ENCODE measurements around the gene FOXL3.

The FOXL3 gene

GRCh38 chr7:245574-246295 lies 44.2 kb upstream of the FOXL3 start:
- Histone ChIP-seq H3K4me3 (replicated peaks; ENCODE audit: low read depth, low read length) (no peak overlapping the region), H3K27me3 (replicated peaks; ENCODE audit: control insufficient read depth, insufficient read depth, low read length) (no peaks in the 10 kb centered on the region), H3K36me3 (ENCODE audit: control insufficient read depth, insufficient read depth, low read length) (no peaks in the 10 kb centered on the region)
- TF ChIP-seq, protein P1, sequence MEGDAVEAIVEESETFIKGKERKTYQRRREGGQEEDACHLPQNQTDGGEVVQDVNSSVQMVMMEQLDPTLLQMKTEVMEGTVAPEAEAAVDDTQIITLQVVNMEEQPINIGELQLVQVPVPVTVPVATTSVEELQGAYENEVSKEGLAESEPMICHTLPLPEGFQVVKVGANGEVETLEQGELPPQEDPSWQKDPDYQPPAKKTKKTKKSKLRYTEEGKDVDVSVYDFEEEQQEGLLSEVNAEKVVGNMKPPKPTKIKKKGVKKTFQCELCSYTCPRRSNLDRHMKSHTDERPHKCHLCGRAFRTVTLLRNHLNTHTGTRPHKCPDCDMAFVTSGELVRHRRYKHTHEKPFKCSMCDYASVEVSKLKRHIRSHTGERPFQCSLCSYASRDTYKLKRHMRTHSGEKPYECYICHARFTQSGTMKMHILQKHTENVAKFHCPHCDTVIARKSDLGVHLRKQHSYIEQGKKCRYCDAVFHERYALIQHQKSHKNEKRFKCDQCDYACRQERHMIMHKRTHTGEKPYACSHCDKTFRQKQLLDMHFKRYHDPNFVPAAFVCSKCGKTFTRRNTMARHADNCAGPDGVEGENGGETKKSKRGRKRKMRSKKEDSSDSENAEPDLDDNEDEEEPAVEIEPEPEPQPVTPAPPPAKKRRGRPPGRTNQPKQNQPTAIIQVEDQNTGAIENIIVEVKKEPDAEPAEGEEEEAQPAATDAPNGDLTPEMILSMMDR (IDR thresholded peaks at IDR 0.05; ENCODE audit: insufficient read depth, low read length, poor library complexity, severe bottlenecking), result no peak
- no peak for DNase-seq (ENCODE audit: extremely low read depth, insufficient read length)

DNA sequence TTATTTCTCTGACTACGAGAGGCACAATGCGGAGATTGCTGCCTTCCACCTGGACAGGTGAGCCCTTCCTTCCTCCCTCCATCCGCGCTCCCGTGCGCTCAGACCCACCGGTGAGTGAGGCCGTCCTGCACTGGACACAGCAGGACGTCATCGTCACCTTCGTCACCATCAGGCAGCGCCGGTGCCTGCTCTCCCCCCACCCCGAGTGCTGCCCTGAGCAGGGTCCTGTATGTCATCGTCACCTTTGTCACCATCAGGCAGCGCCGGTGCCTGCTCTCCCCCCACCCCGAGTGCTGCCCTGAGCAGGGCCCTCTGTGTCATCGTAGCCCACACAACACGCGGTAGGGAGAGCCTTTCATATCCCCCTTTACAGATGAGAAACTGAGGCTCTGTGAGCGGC lies 43.5 kb upstream of the FOXL3 start:
- no peak overlapping the region for H3K4me3 ChIP-seq (replicated peaks; ENCODE audit: low read depth, low read length)
- no peak for DNase-seq (ENCODE audit: extremely low read depth, insufficient read length)
- no peaks in the 10 kb centered on the region for H3K27me3 ChIP-seq (replicated peaks; ENCODE audit: control insufficient read depth, insufficient read depth, low read length)
- no peaks in the 10 kb centered on the region for H3K36me3 ChIP-seq (ENCODE audit: control insufficient read depth, insufficient read depth, low read length)
- TF ChIP-seq, protein P1 (IDR thresholded peaks at IDR 0.05; ENCODE audit: insufficient read depth, low read length, poor library complexity, severe bottlenecking), result no peak

DNA sequence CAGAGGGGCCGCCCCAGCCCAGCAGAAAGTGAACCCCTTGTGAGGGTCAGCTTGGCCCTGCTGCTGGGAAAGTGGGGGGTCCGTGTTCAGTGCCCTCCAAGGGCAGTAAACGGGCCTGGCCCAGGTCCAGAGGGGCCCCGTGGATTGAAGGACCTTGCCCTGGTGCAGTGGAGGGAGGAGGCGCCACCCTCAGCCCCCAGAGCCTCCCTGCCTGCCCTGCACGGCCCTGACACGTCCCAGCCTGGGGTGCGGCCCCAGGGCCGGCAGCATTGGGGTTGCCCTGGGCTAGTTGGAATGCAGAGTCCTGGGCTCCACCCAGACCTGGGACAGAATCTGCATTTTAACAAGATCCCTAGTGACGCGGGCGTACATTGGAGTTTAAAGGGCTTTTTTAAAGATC lies 42.8 kb upstream of the FOXL3 start:
- no peaks in the 10 kb centered on the region for H3K27me3 ChIP-seq (replicated peaks; ENCODE audit: control insufficient read depth, insufficient read depth, low read length)
- H3K36me3 ChIP-seq (ENCODE audit: control insufficient read depth, insufficient read depth, low read length), result no peaks in the 10 kb centered on the region
- DNase-seq (ENCODE audit: extremely low read depth, insufficient read length), result no peak
- TF ChIP-seq, protein P1 (IDR thresholded peaks at IDR 0.05; ENCODE audit: insufficient read depth, low read length, poor library complexity, severe bottlenecking), result no peak
- H3K4me3 ChIP-seq (replicated peaks; ENCODE audit: low read depth, low read length), result no peak overlapping the region

DNA sequence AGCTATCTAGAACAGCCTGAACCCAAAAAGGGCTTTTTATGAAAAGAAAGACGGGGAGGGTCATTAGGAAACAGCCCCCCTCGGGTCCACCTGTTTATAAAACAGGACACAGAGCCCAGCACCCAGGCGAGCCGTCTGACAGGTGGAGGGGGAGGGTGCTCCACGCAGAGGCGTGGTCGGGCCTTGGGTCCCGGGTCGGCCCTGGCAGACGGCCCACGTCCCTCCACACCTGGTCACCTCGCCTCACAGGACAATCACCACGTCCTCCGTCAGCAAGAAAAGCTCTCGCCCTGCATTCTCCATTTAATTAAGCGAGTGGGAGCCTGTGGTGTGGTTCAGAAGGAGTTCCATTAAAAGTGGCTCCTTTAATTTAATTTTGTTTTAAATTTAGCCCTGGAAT lies 42.3 kb upstream of the FOXL3 start:
- no peak overlapping the region for H3K4me3 ChIP-seq (replicated peaks; ENCODE audit: low read depth, low read length)
- no peak for DNase-seq (ENCODE audit: extremely low read depth, insufficient read length)
- TF ChIP-seq, protein P1 (IDR thresholded peaks at IDR 0.05; ENCODE audit: insufficient read depth, low read length, poor library complexity, severe bottlenecking), result no peak
- H3K36me3 ChIP-seq (ENCODE audit: control insufficient read depth, insufficient read depth, low read length), result no peaks in the 10 kb centered on the region
- H3K27me3 ChIP-seq (replicated peaks; ENCODE audit: control insufficient read depth, insufficient read depth, low read length), result no peaks in the 10 kb centered on the region

- no peaks in the 10 kb centered on the region for H3K36me3 ChIP-seq (ENCODE audit: control insufficient read depth, insufficient read depth, low read length)
- H3K27me3 ChIP-seq (replicated peaks; ENCODE audit: control insufficient read depth, insufficient read depth, low read length), result no peaks in the 10 kb centered on the region
- TF ChIP-seq, protein P1 (IDR thresholded peaks at IDR 0.05; ENCODE audit: insufficient read depth, low read length, poor library complexity, severe bottlenecking), result no peak
- H3K4me3 ChIP-seq (replicated peaks; ENCODE audit: low read depth, low read length), result no peak overlapping the region
- DNase-seq (ENCODE audit: extremely low read depth, insufficient read length), result no peak
Observed at GRCh38 chr7:248732-249435, 41.1 kb upstream of the FOXL3 start.

All from GM06990 (cell line).